OCI-LY1 (cell line): ENCODE measurements around the gene LOXL3.

Source experiments
- CTCF ChIP-seq: fragments of 200-600 bp; sonication (generic), shearing (Covaris generic); IDR thresholded peaks from 2 replicates; pipeline ENCODE4 v1.5.1; 2017; ENCODE audit warnings: mild to moderate bottlenecking, antibody characterized with exemption, low read length, moderate library complexity, mixed read lengths
- EZH2 ChIP-seq: fragments of 200-600 bp; sonication (generic), shearing (Covaris generic); IDR thresholded peaks from 2 replicates; pipeline ENCODE4 v1.8.0; 2017; ENCODE audit warnings: borderline replicate concordance, mixed run types, mild to moderate bottlenecking, antibody characterized with exemption, low read length, moderate library complexity, mixed read lengths

DNA sequence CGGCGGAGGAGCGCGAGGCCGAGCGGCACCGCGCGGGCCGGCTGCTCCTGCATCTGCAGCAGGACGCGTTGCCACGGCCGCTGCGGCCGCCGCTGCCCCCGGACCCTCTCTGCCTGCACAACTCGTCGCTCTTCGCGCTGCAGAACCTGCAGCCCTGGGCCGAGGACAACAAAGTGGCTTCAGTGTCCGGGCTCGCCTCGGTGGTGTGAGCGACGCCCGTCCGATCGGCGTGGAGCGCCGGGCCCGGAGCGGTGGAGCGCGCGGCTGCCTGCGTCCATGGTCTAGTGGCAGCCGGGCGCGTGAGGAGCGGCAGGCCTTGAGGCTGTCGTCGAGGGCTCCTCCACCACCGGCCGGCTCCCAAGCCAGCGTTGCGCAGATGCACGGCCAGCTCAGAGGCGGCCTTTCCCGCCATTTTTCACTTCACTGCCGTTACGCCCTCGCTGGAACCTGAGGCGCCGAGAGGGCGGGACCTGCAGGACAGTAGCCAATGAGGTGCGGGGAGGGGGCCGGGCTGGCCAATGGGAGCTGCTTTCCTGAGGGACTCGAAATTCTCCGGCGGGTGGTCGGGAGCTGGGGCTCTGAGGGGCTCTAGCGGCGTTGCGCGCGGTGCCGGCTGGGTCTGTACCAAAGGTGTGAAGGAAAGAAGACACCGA is 37.6 kb downstream of the LOXL3 start:
- no peak for TF ChIP-seq EZH2
- TF ChIP-seq CTCF, result no peak
